IMR-90 (cell line): ENCODE results near the gene CMTM6. TPM values are rescaled to one million over a fixed set of nuclear protein-coding genes. Genes with fewer than 3 reads are reported as not detected.

Experiments used
- ATAC-seq: fragments of 200-7000 bp; cut with Tn5 transposase; 2 replicates; pipeline ENCODE4 v1.9.1; 2020; ENCODE audit warnings: low read depth, mild to moderate bottlenecking, moderate library complexity
- BruUV-seq: library from RNA; stranded (reverse); fragments of 400-500 nt; replicated peaks from 2 replicates; lab custom pipeline; 2021; lab: Mats Ljungman, UMichigan
- CTCF ChIA-PET: fragments of 300-600 bp; formaldehyde crosslinking; extraction: SDS; loops from one replicate; lab custom pipeline; 2021; ENCODE audit warnings: antibody characterized with exemption; lab: Yijun Ruan, JAX
- POLR2A ChIA-PET: fragments of 300-600 bp; sonication (Branson Sonifier 250); formaldehyde crosslinking; loops from one replicate; lab custom pipeline; 2022; ENCODE audit warnings: antibody characterized with exemption; ENCODE audit not compliant: unreplicated experiment; lab: Charles Lee
- DNase-seq: peaks from one replicate; pipeline ENCODE4 v3.0.0; 2013
- H2AFZ ChIP-seq: replicated peaks from 2 replicates; pipeline ENCODE3; 2013; ENCODE audit warnings: low read length, mild to moderate bottlenecking; ENCODE audit not compliant: poor library complexity
- H2AK5ac ChIP-seq: 2 replicates; pipeline ENCODE4 v1.6.1; 2013; ENCODE audit warnings: low read depth, low read length, inconsistent platforms
- H2AK9ac ChIP-seq: replicated peaks from 2 replicates; pipeline ENCODE3; 2013; ENCODE audit warnings: mild to moderate bottlenecking, low read depth, low read length, moderate library complexity; ENCODE audit not compliant: poor library complexity
- H2BK120ac ChIP-seq: 2 replicates; pipeline ENCODE4 v1.6.1; 2013; ENCODE audit warnings: low read depth, low read length, inconsistent platforms
- H2BK15ac ChIP-seq: 3 replicates; pipeline ENCODE4 v1.6.1; 2013; ENCODE audit warnings: low read depth, low read length, inconsistent platforms
- H2BK20ac ChIP-seq: 2 replicates; pipeline ENCODE4 v1.6.1; 2013; ENCODE audit warnings: low read depth, mild to moderate bottlenecking, inconsistent platforms, low read length, moderate library complexity
- H2BK5ac ChIP-seq: 2 replicates; pipeline ENCODE4 v1.6.1; 2013; ENCODE audit warnings: mild to moderate bottlenecking, low read depth, low read length, inconsistent platforms; ENCODE audit not compliant: poor library complexity, severe bottlenecking
- H3K14ac ChIP-seq: replicated peaks from 2 replicates; pipeline ENCODE4 v1.6.1; 2013; ENCODE audit warnings: low read depth, low read length, inconsistent platforms
- H3K18ac ChIP-seq: 2 replicates; pipeline ENCODE4 v1.6.1; 2013; ENCODE audit warnings: low read depth, low read length, control low read depth
- H3K23ac ChIP-seq: 2 replicates; pipeline ENCODE4 v1.6.1; 2013; ENCODE audit warnings: low read depth, low read length, inconsistent platforms
- H3K27ac ChIP-seq: 2 replicates; pipeline ENCODE4 v1.5.1; 2013; ENCODE audit warnings: mild to moderate bottlenecking, control low read depth, low read length; ENCODE audit not compliant: insufficient read depth
- H3K27me3 ChIP-seq: 2 replicates; pipeline ENCODE4 v1.6.1; 2013; ENCODE audit warnings: low read length; ENCODE audit not compliant: control insufficient read depth, insufficient read depth
- H3K36me3 ChIP-seq: 2 replicates; pipeline ENCODE4 v1.6.1; 2013; ENCODE audit warnings: low read length, mixed read lengths; ENCODE audit not compliant: control insufficient read depth, insufficient read depth
- H3K4ac ChIP-seq: 2 replicates; pipeline ENCODE4 v1.6.1; 2013; ENCODE audit warnings: low read depth, low read length, inconsistent platforms
- H3K4me1 ChIP-seq: 2 replicates; pipeline ENCODE4 v1.6.1; 2013; ENCODE audit warnings: low read length, mixed read lengths; ENCODE audit not compliant: control insufficient read depth, insufficient read depth
- H3K4me2 ChIP-seq: 2 replicates; pipeline ENCODE4 v1.6.1; 2013; ENCODE audit warnings: low read depth, mild to moderate bottlenecking, control low read depth, low read length, moderate library complexity
- H3K4me3 ChIP-seq: 2 replicates; pipeline ENCODE4 v1.5.1; 2013; ENCODE audit warnings: low read depth, mild to moderate bottlenecking, control low read depth, low read length, moderate library complexity; ENCODE audit not compliant: insufficient read depth
- H3K56ac ChIP-seq: 2 replicates; pipeline ENCODE4 v1.6.1; 2013; ENCODE audit warnings: low read length, inconsistent platforms; ENCODE audit not compliant: insufficient read depth; ENCODE audit errors: extremely low read depth
- H3K79me1 ChIP-seq, 2 experiments: 2 replicates each; pipeline ENCODE4 v1.6.1; 2013; ENCODE audit warnings: low read length in 2 of 2, inconsistent platforms in 1 of 2, low read depth in 1 of 2
- H3K9ac ChIP-seq: 2 replicates; pipeline ENCODE4 v1.6.1; 2013; ENCODE audit warnings: low read depth, low read length, control low read depth
- H3K9me1 ChIP-seq: 2 replicates; pipeline ENCODE4 v1.6.1; 2013; ENCODE audit warnings: low read length, inconsistent platforms; ENCODE audit not compliant: insufficient read depth
- H3K9me3 ChIP-seq: 2 replicates; pipeline ENCODE4 v1.6.1; 2013; ENCODE audit warnings: low read length; ENCODE audit not compliant: control insufficient read depth, insufficient read depth
- H4K20me1 ChIP-seq: 2 replicates; pipeline ENCODE4 v1.6.1; 2013; ENCODE audit warnings: low read length, inconsistent platforms; ENCODE audit not compliant: insufficient read depth
- H4K5ac ChIP-seq: 2 replicates; pipeline ENCODE4 v1.6.1; 2013; ENCODE audit warnings: mild to moderate bottlenecking, low read depth, low read length, control low read depth
- H4K8ac ChIP-seq, 2 experiments: 2 replicates each; pipeline ENCODE4 v1.6.1; 2013; ENCODE audit warnings: low read depth in 2 of 2, low read length in 2 of 2, control low read depth in 1 of 2, inconsistent platforms in 1 of 2
- H4K91ac ChIP-seq: 2 replicates; pipeline ENCODE4 v1.6.1; 2013; ENCODE audit warnings: low read depth, low read length, inconsistent platforms; ENCODE audit not compliant: insufficient read depth
- BHLHE40 ChIP-seq: fragments of 150-350 bp; IDR thresholded peaks from 2 replicates; pipeline ENCODE4 v1.6.1; 2016; ENCODE audit warnings: mild to moderate bottlenecking, low read depth, low read length
- CEBPB ChIP-seq: IDR thresholded peaks from 2 replicates; pipeline ENCODE4 v1.6.1; 2012; ENCODE audit warnings: low read depth, low read length, improper control_type of control experiment
- CHD1 ChIP-seq: IDR thresholded peaks from 2 replicates; pipeline ENCODE4 v1.6.1; 2012; ENCODE audit warnings: low read depth, low read length, improper control_type of control experiment
- CTCF ChIP-seq: conservative IDR thresholded peaks from 2 replicates; pipeline ENCODE4 v1.5.1; 2012; ENCODE audit warnings: mild to moderate bottlenecking, low read depth, low read length, improper control_type of control experiment
- MAFK ChIP-seq: IDR thresholded peaks from 2 replicates; pipeline ENCODE4 v1.6.1; 2012; ENCODE audit warnings: low read depth, low read length, improper control_type of control experiment
- MXI1 ChIP-seq: IDR thresholded peaks from 2 replicates; pipeline ENCODE4 v1.6.1; 2012; ENCODE audit warnings: low read depth, mild to moderate bottlenecking, low read length, moderate library complexity, borderline replicate concordance
- NFE2L2 ChIP-seq: fragments of 150-350 bp; IDR thresholded peaks from 2 replicates; pipeline ENCODE4 v1.6.1; 2016; ENCODE audit warnings: low read depth, mild to moderate bottlenecking, low read length
- POLR2A ChIP-seq: IDR thresholded peaks from 2 replicates; pipeline ENCODE4 v1.6.1; 2012; ENCODE audit warnings: mild to moderate bottlenecking, low read depth, low read length
- RAD21 ChIP-seq: IDR thresholded peaks from 2 replicates; pipeline ENCODE4 v1.6.1; 2012; ENCODE audit warnings: low read length, improper control_type of control experiment
- RCOR1 ChIP-seq: IDR thresholded peaks from 2 replicates; pipeline ENCODE4 v1.6.1; 2012; ENCODE audit warnings: mild to moderate bottlenecking, low read length, improper control_type of control experiment; ENCODE audit not compliant: insufficient replicate concordance
- RFX5 ChIP-seq: IDR thresholded peaks from 2 replicates; pipeline ENCODE4 v1.8.0; 2012; ENCODE audit warnings: low read depth, mild to moderate bottlenecking, low read length, moderate library complexity
- SMC3 ChIP-seq: fragments of 150-350 bp; IDR thresholded peaks from 2 replicates; pipeline ENCODE4 v1.6.1; 2016; ENCODE audit warnings: low read depth, mild to moderate bottlenecking, antibody characterized with exemption, low read length, moderate library complexity
- USF2 ChIP-seq: fragments of 150-350 bp; IDR thresholded peaks from 2 replicates; pipeline ENCODE4 v1.6.1; 2017; ENCODE audit warnings: mild to moderate bottlenecking, antibody characterized with exemption, low read length, low read depth
- WGBS, 2 experiments: methylation state at CpG; one replicate each; pipeline versions ENCODE4 v1.1.5 to v1.1.7; 2013; ENCODE audit warnings: missing lambda C conversion rate in 2 of 2; ENCODE audit not compliant: insufficient read length in 1 of 2; ENCODE audit errors: extremely low coverage in 2 of 2; 5-methylcytosine and 5-hydroxymethylcytosine counted together
- dilution Hi-C: fragments of 300-500 bp; cut with HindIII; formaldehyde crosslinking; loops from one replicate; pipeline ENCODE4 v1.14.3; 2018; ENCODE audit warnings: low sequenced_read_pairs; ENCODE audit not compliant: unreplicated experiment
- in situ Hi-C: fragments of 300-500 bp; cut with MboI; formaldehyde crosslinking; loops from 3 replicates; pipeline ENCODE4 v1.14.3; 2019; ENCODE audit warnings: low sequenced_read_pairs, inconsistent platforms, mixed read lengths
- intact Hi-C: fragments of 100-400 bp; cut with micrococcal nuclease; formaldehyde crosslinking; loops from 2 replicates; pipeline ENCODE4 v1.10.0; 2022
- polyA plus RNA-seq, 3 experiments: library from polyadenylated mRNA; depleted of rRNA; stranded (reverse); fragments of >200 nt; gene quantifications; 2 replicates each; pipeline ENCODE4 v1.2.3, GENCODE V29; 2012; ENCODE audit warnings: low replicate concordance in 1 of 3
- total RNA-seq: library from RNA; depleted of rRNA; stranded (reverse); fragments of >200 nt; gene quantifications from 2 replicates; pipeline ENCODE4 v1.2.3, GENCODE V29; 2012

The CMTM6 gene
- total and polyA plus RNA-seq, 2 of the 4 experiments (the other 2 are of a cell fraction), result 29.4 to 36.6 TPM

DNA sequence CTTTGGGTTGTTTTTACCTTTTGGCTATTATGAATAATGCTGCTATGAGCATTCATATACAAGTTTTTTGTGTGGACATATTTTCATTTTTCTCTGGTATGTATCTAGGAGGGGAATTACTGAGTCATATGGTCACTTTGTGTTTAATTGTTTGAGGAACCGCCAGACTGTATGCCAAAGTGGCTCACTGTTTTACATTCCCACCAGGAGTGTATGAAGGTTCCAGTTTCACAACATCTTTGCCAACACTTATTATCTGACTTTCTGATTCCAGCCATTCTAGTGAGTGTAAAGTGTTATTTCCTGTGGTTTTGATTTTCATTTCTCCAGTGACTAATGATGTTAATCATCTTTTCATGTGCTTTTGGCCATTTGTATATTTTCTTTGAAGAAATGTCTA lies 59.2 kb downstream of the CMTM6 start:
- Histone ChIP-seq H3K56ac (no peak overlapping the region), H3K23ac (no peak overlapping the region), H2BK20ac (no peak overlapping the region), H3K18ac (no peak overlapping the region), H3K14ac (no peak overlapping the region), H4K5ac (no peak overlapping the region), H4K20me1 (no peaks in the 10 kb centered on the region), H2AFZ (no peak overlapping the region), H3K4ac (no peak overlapping the region), H3K79me1 (peaks cover 6 to 13% of the 10 kb centered on the region in 2 experiments; a peak in 2 of 4 replicates), H3K27ac (no peak overlapping the region), H2BK15ac (no peak overlapping the region), H3K4me2 (no peak overlapping the region), H2AK9ac (no peak overlapping the region), H3K4me1 (peaks cover 2% of the 10 kb centered on the region; the same call in 1 of the 2 replicates), H3K36me3 (no peaks in the 10 kb centered on the region), H4K91ac (no peak overlapping the region), H3K9ac (no peak overlapping the region), H3K9me1 (peaks cover 5% of the 10 kb centered on the region; the same call in 1 of the 2 replicates), H3K4me3 (no peak overlapping the region), H2AK5ac (no peak overlapping the region), H4K8ac (no peak overlapping the region), H2BK5ac (no peak overlapping the region), H2BK120ac (no peak overlapping the region), H3K27me3 (no peaks in the 10 kb centered on the region), H3K9me3 (no peaks in the 10 kb centered on the region)
- dilution Hi-C loops, result no loop called here
- ChIA-PET CTCF (no interaction called here), POLR2A (no interaction called here)
- in situ Hi-C loops, result no loop called here
- WGBS, 2 experiments, result no CpG with 5 or more reads among the region's 1 CpG
- DNase-seq (peak; percentile 71), ATAC-seq (peak; percentile 79)
- TF ChIP-seq SMC3, result no peak
- TF ChIP-seq MAFK, result no peak
- no peak for TF ChIP-seq USF2
- peak; percentile 78 for TF ChIP-seq CEBPB
- TF ChIP-seq CTCF, result no peak
- TF ChIP-seq BHLHE40, result peak; percentile 47
- TF ChIP-seq MXI1, result no peak
- TF ChIP-seq CHD1, result no peak
- no peak for TF ChIP-seq RCOR1
- TF ChIP-seq POLR2A, result no peak
- TF ChIP-seq RFX5, result no peak
- no peak for TF ChIP-seq RAD21
- no peak for TF ChIP-seq NFE2L2
- intact Hi-C loops, result no loop called here
- no TSS peak for BruUV-seq
